ENCODE data around the gene FAM13A.

GRCh38 chr4:88870428-88870827 is 186.6 kb downstream of the FAM13A start:
- TF ChIP-seq CTCF (IDR thresholded peaks at IDR 0.05) (no peak), POLR2AphosphoS5 (IDR thresholded peaks at IDR 0.05) (no peak), POLR2A (IDR thresholded peaks at IDR 0.05) (no peak)

Data from suprapubic skin (tissue), 4 donors.